K562 (cell line): Measurements from ENCODE around the gene GRID2IP. TPM values are rescaled to one million over a fixed set of nuclear protein-coding genes. Genes with fewer than 3 reads are reported as not detected.

Experiments used
- JUN ChIP-seq, 2 experiments: sonication (generic) in 1 of 2; formaldehyde crosslinking in 1 of 2; IDR thresholded peaks; 2 replicates each; pipeline versions ENCODE4 v1.6.1 to v1.8.0; 2012 to 2022; ENCODE audit warnings: borderline replicate concordance in 2 of 2, mild to moderate bottlenecking in 2 of 2, improper control_type of control experiment in 1 of 2, low read depth in 1 of 2, low read length in 1 of 2, missing genetic modification reagents in 1 of 2
- KLF16 ChIP-seq: IDR thresholded peaks from 2 replicates; pipeline ENCODE4 v1.6.1; 2016; ENCODE audit warnings: antibody characterized with exemption
- MTA3 ChIP-seq: fragments of 450-650 bp; formaldehyde crosslinking; IDR thresholded peaks from 2 replicates; pipeline ENCODE4 v1.6.1; 2017; ENCODE audit warnings: mild to moderate bottlenecking, borderline replicate concordance
- RBBP5 ChIP-seq: fragments of 200-600 bp; sonication (generic); IDR thresholded peaks from 2 replicates; pipeline ENCODE4 v1.6.1; 2012; ENCODE audit warnings: borderline replicate concordance, mild to moderate bottlenecking, low read length, control low read depth, inconsistent platforms; ENCODE audit not compliant: insufficient read depth, poor library complexity, severe bottlenecking
- RBM25 ChIP-seq: fragments of 200-400 bp; formaldehyde crosslinking; IDR thresholded peaks from 2 replicates; pipeline ENCODE4 v1.6.1; 2018; ENCODE audit warnings: low read length, low read depth, moderate library complexity; ENCODE audit not compliant: severe bottlenecking
- STAT5A ChIP-seq: IDR thresholded peaks from 2 replicates; pipeline ENCODE4 v1.6.1; 2012; ENCODE audit warnings: low read length, inconsistent platforms, borderline replicate concordance
- ZNF324 ChIP-seq: fragments of 250-450 bp; sonication (Bioruptor Pico); IDR thresholded peaks from 2 replicates; pipeline ENCODE4 v1.4.0; 2020; ENCODE audit warnings: mild to moderate bottlenecking
- ZNF589 ChIP-seq: fragments of 200-800 bp; sonication (Bioruptor generic); IDR thresholded peaks from 2 replicates; pipeline ENCODE4 v1.6.1; 2016; ENCODE audit warnings: low read depth, missing genetic modification characterization, missing compliant biosample characterization
- polyA plus RNA-seq, 8 experiments: library from polyadenylated mRNA; depleted of rRNA in 4 of 8; stranded (reverse) in 5 of 8; unstranded in 3 of 8; fragments of >200 nt; fragmentation: Nextera tagmentation in 2 of 8; fragmentation: Illumina TruSeq in 1 of 8; extraction: Ambion mirVana in 2 of 8; extraction: Trizol in 1 of 8; gene quantifications; 2 replicates each; pipeline versions ENCODE4 v1.2.1 to v1.2.3, GENCODE V29; 2011 to 2014; ENCODE audit warnings: inconsistent platforms in 1 of 8, missing spikeins in 1 of 8
- total RNA-seq, 7 experiments: library from RNA; depleted of rRNA in 6 of 7; stranded (reverse); fragments of >200 nt in 6 of 7; fragmentation: Illumina TruSeq in 2 of 7; extraction: Trizol in 2 of 7; gene quantifications; 2 replicates each; pipeline versions ENCODE4 v1.2.1 to v1.2.3, GENCODE V29; 2011 to 2021; ENCODE audit warnings: low replicate concordance in 1 of 7
- TF ChIP-seq, protein P1 (sequence below): sonication (generic); formaldehyde crosslinking; IDR thresholded peaks from 2 replicates; pipeline ENCODE4 v1.8.0; 2022; ENCODE audit warnings: missing genetic modification reagents, mild to moderate bottlenecking, moderate library complexity, borderline replicate concordance
- TF ChIP-seq, protein P2 (sequence below): sonication (generic); formaldehyde crosslinking; IDR thresholded peaks from 2 replicates; pipeline ENCODE4 v1.8.1; 2023; ENCODE audit warnings: mild to moderate bottlenecking, missing genetic modification reagents

The GRID2IP gene
- total and polyA plus RNA-seq, 9 of the 15 experiments (the other 6 are each of a cell fraction or from before 2014, with no cell fraction given) = not detected

DNA sequence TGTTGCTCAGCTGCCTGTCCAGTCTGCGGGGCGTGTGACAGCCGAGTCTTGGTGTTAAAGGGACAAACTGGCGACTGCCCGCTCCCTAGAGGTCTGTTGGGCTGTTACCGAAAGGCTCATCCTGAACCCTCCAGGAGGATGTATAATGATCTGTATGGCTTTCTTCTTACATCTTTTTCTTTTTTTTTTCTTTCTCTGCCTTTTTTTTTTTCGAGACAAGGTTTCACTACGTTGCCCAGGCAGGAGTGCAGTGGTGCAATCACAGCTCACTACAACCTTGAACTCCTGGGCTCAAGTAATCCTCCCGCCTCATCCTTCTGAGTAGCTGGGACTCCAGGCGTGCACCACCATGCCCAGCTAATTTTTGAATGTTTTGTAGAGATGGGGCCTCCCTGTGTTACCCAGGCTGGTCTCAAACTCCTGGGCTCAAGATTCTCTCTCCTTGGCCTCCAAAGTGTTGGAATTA lies 39.4 kb upstream of the GRID2IP start (continued):
- no peak for TF ChIP-seq JUN (IDR thresholded peaks at IDR 0.05; ENCODE audit: borderline replicate concordance, low read depth, low read length)
- TF ChIP-seq JUN (CRISPR knock-in tag; IDR thresholded peaks at IDR 0.05; ENCODE audit: borderline replicate concordance) = no peak
- TF ChIP-seq, protein P1, sequence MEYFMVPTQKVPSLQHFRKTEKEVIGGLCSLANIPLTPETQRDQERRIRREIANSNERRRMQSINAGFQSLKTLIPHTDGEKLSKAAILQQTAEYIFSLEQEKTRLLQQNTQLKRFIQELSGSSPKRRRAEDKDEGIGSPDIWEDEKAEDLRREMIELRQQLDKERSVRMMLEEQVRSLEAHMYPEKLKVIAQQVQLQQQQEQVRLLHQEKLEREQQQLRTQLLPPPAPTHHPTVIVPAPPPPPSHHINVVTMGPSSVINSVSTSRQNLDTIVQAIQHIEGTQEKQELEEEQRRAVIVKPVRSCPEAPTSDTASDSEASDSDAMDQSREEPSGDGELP = no peak
- TF ChIP-seq RBM25 = no peak
- TF ChIP-seq KLF16 = no peak
- TF ChIP-seq ZNF589 (CRISPR knock-in tag) = 0 out of 2 replicates have a peak, but pooled peaks have one; percentile 29
- no peak for TF ChIP-seq STAT5A
- TF ChIP-seq ZNF324 = no peak
- no peak for TF ChIP-seq MTA3
- no peak for TF ChIP-seq RBBP5
- TF ChIP-seq, protein P2, sequence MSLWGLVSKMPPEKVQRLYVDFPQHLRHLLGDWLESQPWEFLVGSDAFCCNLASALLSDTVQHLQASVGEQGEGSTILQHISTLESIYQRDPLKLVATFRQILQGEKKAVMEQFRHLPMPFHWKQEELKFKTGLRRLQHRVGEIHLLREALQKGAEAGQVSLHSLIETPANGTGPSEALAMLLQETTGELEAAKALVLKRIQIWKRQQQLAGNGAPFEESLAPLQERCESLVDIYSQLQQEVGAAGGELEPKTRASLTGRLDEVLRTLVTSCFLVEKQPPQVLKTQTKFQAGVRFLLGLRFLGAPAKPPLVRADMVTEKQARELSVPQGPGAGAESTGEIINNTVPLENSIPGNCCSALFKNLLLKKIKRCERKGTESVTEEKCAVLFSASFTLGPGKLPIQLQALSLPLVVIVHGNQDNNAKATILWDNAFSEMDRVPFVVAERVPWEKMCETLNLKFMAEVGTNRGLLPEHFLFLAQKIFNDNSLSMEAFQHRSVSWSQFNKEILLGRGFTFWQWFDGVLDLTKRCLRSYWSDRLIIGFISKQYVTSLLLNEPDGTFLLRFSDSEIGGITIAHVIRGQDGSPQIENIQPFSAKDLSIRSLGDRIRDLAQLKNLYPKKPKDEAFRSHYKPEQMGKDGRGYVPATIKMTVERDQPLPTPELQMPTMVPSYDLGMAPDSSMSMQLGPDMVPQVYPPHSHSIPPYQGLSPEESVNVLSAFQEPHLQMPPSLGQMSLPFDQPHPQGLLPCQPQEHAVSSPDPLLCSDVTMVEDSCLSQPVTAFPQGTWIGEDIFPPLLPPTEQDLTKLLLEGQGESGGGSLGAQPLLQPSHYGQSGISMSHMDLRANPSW (CRISPR knock-in tag) = no peak
